ENCODE data around the gene KMT2C.

The KMT2C gene

DNA sequence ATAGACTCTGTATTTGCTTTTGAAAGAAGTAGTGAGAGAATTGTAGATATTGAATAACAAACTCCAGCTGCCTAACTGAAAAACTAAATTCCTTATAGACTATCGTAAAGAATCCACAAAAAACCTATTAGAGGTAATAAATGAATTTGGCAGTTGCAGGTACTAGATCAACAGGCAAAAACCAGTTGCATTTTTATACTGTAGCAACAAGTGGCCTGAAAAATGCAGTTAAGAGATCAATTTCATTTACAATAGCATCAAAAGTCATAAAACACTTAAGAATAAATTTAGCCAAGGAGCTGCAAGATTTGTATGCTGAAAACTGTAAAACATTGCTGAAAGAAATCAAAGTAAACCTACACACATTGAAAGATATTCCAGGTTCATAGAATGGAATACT, 340.0 kb downstream of the KMT2C start:
- DNase-seq: no peak

DNA sequence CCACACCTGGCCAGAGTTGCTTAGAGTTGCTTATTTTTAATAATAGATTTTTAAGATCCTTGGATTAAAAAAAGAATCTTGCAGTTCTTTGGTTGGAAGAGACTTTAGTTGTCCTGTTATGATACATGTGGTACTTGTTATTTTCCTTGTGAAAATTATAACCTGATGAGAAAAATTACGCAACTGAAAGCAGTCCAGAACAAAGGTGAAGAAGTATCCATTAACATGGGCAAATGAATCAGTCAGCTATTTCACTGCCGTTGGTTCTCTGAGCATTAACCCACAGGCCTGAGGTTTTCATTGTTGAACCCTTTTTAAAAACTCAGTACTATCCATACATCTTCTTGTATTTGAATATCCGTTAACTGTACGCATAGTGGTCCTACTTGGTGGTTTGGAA, 342.1 kb downstream of the KMT2C start:
- DNase-seq: no peak

GRCh38 chr7:152090747-152091146, 345.1 kb downstream of the KMT2C start:
- DNase-seq: no peak

DNA sequence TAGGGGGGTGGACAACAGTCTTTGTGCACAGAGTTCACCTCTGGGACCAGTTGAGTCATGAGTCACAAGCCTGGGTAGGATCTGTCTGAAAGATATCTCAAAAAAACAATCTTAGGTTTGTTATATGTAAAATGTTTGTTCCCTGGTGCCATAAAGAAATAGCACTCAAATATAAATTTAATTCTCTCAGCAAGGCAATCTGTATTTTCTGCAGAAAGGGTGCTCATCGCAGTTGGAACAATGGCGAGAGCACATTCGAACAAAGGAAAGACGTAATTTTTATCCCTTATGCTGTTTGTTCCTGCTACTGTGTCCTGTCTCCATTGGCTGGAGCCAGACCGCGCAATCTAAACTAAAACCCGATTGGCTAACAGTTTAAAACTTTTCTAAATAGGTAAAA, 346.6 kb downstream of the KMT2C start:
- no peak for DNase-seq

DNA sequence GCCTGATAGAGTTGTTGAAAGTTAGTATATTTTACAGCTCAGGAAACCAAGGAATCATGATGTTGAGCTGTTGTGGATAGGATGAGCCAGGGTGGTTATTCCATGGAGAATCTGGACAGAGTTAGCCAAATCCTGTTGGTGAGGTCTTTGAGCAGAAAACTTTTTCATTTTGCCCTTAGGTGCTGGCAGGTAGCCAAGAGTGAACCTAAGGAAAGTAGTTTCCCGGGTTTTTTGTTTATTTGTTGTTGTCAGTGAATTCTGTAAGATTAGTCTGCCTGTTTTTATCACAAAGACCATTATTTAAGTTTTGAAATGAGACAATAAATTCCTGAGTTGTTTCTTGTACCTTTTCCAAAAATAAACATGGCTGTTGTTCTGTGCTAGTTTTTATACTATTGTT, 349.3 kb downstream of the KMT2C start:
- no peak for DNase-seq

- no peak for DNase-seq
Measured at GRCh38 chr7:152085131-152085530, 350.7 kb downstream of the KMT2C start.

Measured in NCI-H748 treated with DMSO at 0.1 percent for 48 hours (cell line).